ENCODE measurements around the gene NFAT5.
"Not testable (repeated sequence)": the region's sequence is repeated elsewhere in the genome, so short reads cannot be mapped to it uniquely, and the experiment has no call there.

The NFAT5 gene

GRCh38 chr16:69554495-69554894 is 11.3 kb upstream of the NFAT5 start:
- no peak for DNase-seq

GRCh38 chr16:69555437-69555836 is 10.3 kb upstream of the NFAT5 start:
- no peak for DNase-seq

- DNase-seq = no peak
Measured at GRCh38 chr16:69555867-69556266, 9.9 kb upstream of the NFAT5 start.

- no peak for DNase-seq
Measured at GRCh38 chr16:69559164-69559563, 6.6 kb upstream of the NFAT5 start.

GRCh38 chr16:69561367-69561766 is 4.4 kb upstream of the NFAT5 start:
- DNase-seq = not testable (repeated sequence)

- no peak for DNase-seq
Measured at GRCh38 chr16:69561901-69562300, 3.9 kb upstream of the NFAT5 start.

GRCh38 chr16:69562813-69563212 is 3.0 kb upstream of the NFAT5 start:
- no peak for DNase-seq

GRCh38 chr16:69563605-69564580 is 1.9 kb upstream of the NFAT5 start:
- peak; percentile 90 for DNase-seq

- peak; percentile 41 for DNase-seq
Measured at GRCh38 chr16:69564845-69565670, 708 bp upstream of the NFAT5 start.

GRCh38 chr16:69566240-69566980 is 644 bp downstream of the NFAT5 start:
- DNase-seq = peak; percentile 63

GRCh38 chr16:69566981-69567680 is 1.4 kb downstream of the NFAT5 start:
- peak; percentile 63 for DNase-seq

- DNase-seq = no peak
Measured at GRCh38 chr16:69568676-69569075, 2.9 kb downstream of the NFAT5 start.

- not testable (repeated sequence) for DNase-seq
Measured at GRCh38 chr16:69578771-69579170, 13.0 kb downstream of the NFAT5 start.

GRCh38 chr16:69579783-69580481 is 14.2 kb downstream of the NFAT5 start:
- no peak for DNase-seq

GRCh38 chr16:69581297-69581696 is 15.5 kb downstream of the NFAT5 start:
- no peak for DNase-seq

- DNase-seq = not testable (repeated sequence)
Measured at GRCh38 chr16:69584493-69584892, 18.7 kb downstream of the NFAT5 start.

- no peak for DNase-seq
Measured at GRCh38 chr16:69589434-69590269, 23.9 kb downstream of the NFAT5 start.

GRCh38 chr16:69590590-69590989 is 24.8 kb downstream of the NFAT5 start:
- peak; percentile 61 for DNase-seq

GRCh38 chr16:69593751-69594255 is 28.0 kb downstream of the NFAT5 start:
- no peak for DNase-seq
